ENCODE results near the gene CCR7. TPM values are rescaled to one million over a fixed set of nuclear protein-coding genes. Genes with fewer than 3 reads are reported as not detected.

Gene CCR7
- total RNA-seq, 1 experiment from 2014 or later, result not detected

- no peaks in the 10 kb centered on the region for H3K9me3 Mint-ChIP-seq (ENCODE audit: unreplicated experiment)
- DNase-seq, result no peak
- H3K36me3 Mint-ChIP-seq (ENCODE audit: insufficient read depth, unreplicated experiment), result no peaks in the 10 kb centered on the region
- TF ChIP-seq CTCF (IDR thresholded peaks at IDR 0.05; ENCODE audit: insufficient read depth in 1 of 2, low read depth in 1 of 2, low read length in 1 of 2, severe bottlenecking in 1 of 2, unreplicated experiment in 1 of 2), result no peak
- no TSS peak for BruUV-seq (replicated peaks)
- Histone ChIP-seq H3K4me1 (peaks cover 8% of the 10 kb centered on the region; the same call in 1 of the 2 replicates), H3K4me3 (ENCODE audit: low read depth, low read length) (no peak overlapping the region), H3K36me3 (ENCODE audit: control insufficient read depth, insufficient read depth, low read length) (no peaks in the 10 kb centered on the region), H3K9me3 (peaks cover 9% of the 10 kb centered on the region), H3K27me3 (replicated peaks; ENCODE audit: control insufficient read depth, insufficient read depth, low read length) (no peaks in the 10 kb centered on the region; the same call in 1 of the 2 replicates)
- intact Hi-C loops (cut with micrococcal nuclease; ENCODE audit: unreplicated experiment), result loop anchor here (5.0 kb wide), 1 partner anchor 77 kb away; no protein-coding TSS in a partner anchor
- POLR2A ChIA-PET, result no interaction called here
- peaks cover 6% of the 10 kb centered on the region for H3K27me3 Mint-ChIP-seq (ENCODE audit: insufficient read depth, unreplicated experiment)
- no peak overlapping the region for H3K4me3 Mint-ChIP-seq (ENCODE audit: unreplicated experiment)
- H3K27ac Mint-ChIP-seq (ENCODE audit: unreplicated experiment), result no peak overlapping the region
- CTCF ChIA-PET, result no interaction called here
- peaks cover 6% of the 10 kb centered on the region for H3K4me1 Mint-ChIP-seq (ENCODE audit: low read depth, unreplicated experiment)
These were observed 933 bp downstream of the CCR7 start for GRCh38 chr17:40564195-40564882.

GRCh38 chr17:40563220-40564052 is 1.8 kb downstream of the CCR7 start:
- ChIA-PET POLR2A (no interaction called here), CTCF (interaction anchor here (0.8 kb wide), 1 partner anchor 30 kb away, joined by 3 read pairs; no protein-coding TSS in a partner anchor)
- no peak for DNase-seq
- TF ChIP-seq CTCF (IDR thresholded peaks at IDR 0.05; ENCODE audit: insufficient read depth in 1 of 2, low read depth in 1 of 2, low read length in 1 of 2, severe bottlenecking in 1 of 2, unreplicated experiment in 1 of 2), result no peak
- peaks cover 8% of the 10 kb centered on the region; the same call in 1 of the 2 replicates for H3K4me1 ChIP-seq
- H3K9me3 Mint-ChIP-seq (ENCODE audit: unreplicated experiment), result no peaks in the 10 kb centered on the region
- intact Hi-C loops (cut with micrococcal nuclease; ENCODE audit: unreplicated experiment), result loop anchor here (5.0 kb wide), 1 partner anchor 76 kb away; no protein-coding TSS in a partner anchor
- H3K4me3 Mint-ChIP-seq (ENCODE audit: unreplicated experiment), result no peak overlapping the region
- peaks cover 6% of the 10 kb centered on the region for H3K4me1 Mint-ChIP-seq (ENCODE audit: low read depth, unreplicated experiment)
- no peak overlapping the region for H3K4me3 ChIP-seq (ENCODE audit: low read depth, low read length)
- no peaks in the 10 kb centered on the region; the same call in 1 of the 2 replicates for H3K27me3 ChIP-seq (replicated peaks; ENCODE audit: control insufficient read depth, insufficient read depth, low read length)
- no peaks in the 10 kb centered on the region for H3K36me3 Mint-ChIP-seq (ENCODE audit: insufficient read depth, unreplicated experiment)
- peaks cover 9% of the 10 kb centered on the region for H3K9me3 ChIP-seq
- peaks cover 6% of the 10 kb centered on the region for H3K27me3 Mint-ChIP-seq (ENCODE audit: insufficient read depth, unreplicated experiment)
- no peak overlapping the region for H3K27ac Mint-ChIP-seq (ENCODE audit: unreplicated experiment)
- no TSS peak for BruUV-seq (replicated peaks)
- no peaks in the 10 kb centered on the region for H3K36me3 ChIP-seq (ENCODE audit: control insufficient read depth, insufficient read depth, low read length)

- Histone ChIP-seq H3K4me1 (peaks cover 8% of the 10 kb centered on the region; the same call in 1 of the 2 replicates), H3K4me3 (ENCODE audit: low read depth, low read length) (no peak overlapping the region), H3K36me3 (ENCODE audit: control insufficient read depth, insufficient read depth, low read length) (no peaks in the 10 kb centered on the region), H3K9me3 (peaks cover 7% of the 10 kb centered on the region), H3K27me3 (replicated peaks; ENCODE audit: control insufficient read depth, insufficient read depth, low read length) (no peaks in the 10 kb centered on the region)
- peaks cover 6% of the 10 kb centered on the region for H3K27me3 Mint-ChIP-seq (ENCODE audit: insufficient read depth, unreplicated experiment)
- no peak overlapping the region for H3K4me3 Mint-ChIP-seq (ENCODE audit: unreplicated experiment)
- no TSS peak for BruUV-seq (replicated peaks)
- H3K36me3 Mint-ChIP-seq (ENCODE audit: insufficient read depth, unreplicated experiment), result no peaks in the 10 kb centered on the region
- no peak for DNase-seq
- peaks cover 6% of the 10 kb centered on the region for H3K4me1 Mint-ChIP-seq (ENCODE audit: low read depth, unreplicated experiment)
- POLR2A ChIA-PET, result no interaction called here
- intact Hi-C loops (cut with micrococcal nuclease; ENCODE audit: unreplicated experiment), result loop anchor here (5.0 kb wide), 1 partner anchor 76 kb away; no protein-coding TSS in a partner anchor
- TF ChIP-seq CTCF (IDR thresholded peaks at IDR 0.05; ENCODE audit: insufficient read depth in 1 of 2, low read depth in 1 of 2, low read length in 1 of 2, severe bottlenecking in 1 of 2, unreplicated experiment in 1 of 2), result no peak
- no peaks in the 10 kb centered on the region for H3K9me3 Mint-ChIP-seq (ENCODE audit: unreplicated experiment)
- no peak overlapping the region for H3K27ac Mint-ChIP-seq (ENCODE audit: unreplicated experiment)
- CTCF ChIA-PET, result no interaction called here
These were observed 2.4 kb downstream of the CCR7 start for GRCh38 chr17:40562838-40563219.
